HG03571 (cell line): ENCODE results near the gene CHI3L1.

ENCODE experiments used
- ATAC-seq: cut with Tn5 transposase; IDR thresholded peaks from one replicate; pipeline ENCODE4 v1.9.1; 2021; ENCODE audit not compliant: unreplicated experiment

The CHI3L1 gene

GRCh38 chr1:203206129-203206687 is 19.7 kb upstream of the CHI3L1 start:
- no peak for ATAC-seq

DNA sequence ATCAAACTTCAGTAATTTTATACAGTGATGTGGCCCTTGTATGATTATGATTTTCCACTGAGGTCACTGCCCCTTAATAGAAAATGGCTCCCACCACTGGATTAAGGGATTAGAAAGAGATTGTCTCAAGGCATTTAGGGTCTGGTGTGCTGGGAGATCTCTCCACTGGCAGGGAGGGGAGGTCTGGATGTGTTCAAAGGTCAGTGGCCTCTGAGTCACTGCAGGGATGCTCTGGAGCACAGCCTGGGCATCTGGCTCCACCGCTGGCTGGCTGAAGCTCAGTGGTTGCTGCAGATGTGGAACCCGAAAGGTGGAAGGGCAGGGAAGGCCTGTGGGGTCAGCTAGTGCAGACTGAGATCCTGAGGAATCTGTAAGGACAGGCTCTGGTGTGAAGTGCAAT is 18.3 kb upstream of the CHI3L1 start:
- ATAC-seq = no peak

DNA sequence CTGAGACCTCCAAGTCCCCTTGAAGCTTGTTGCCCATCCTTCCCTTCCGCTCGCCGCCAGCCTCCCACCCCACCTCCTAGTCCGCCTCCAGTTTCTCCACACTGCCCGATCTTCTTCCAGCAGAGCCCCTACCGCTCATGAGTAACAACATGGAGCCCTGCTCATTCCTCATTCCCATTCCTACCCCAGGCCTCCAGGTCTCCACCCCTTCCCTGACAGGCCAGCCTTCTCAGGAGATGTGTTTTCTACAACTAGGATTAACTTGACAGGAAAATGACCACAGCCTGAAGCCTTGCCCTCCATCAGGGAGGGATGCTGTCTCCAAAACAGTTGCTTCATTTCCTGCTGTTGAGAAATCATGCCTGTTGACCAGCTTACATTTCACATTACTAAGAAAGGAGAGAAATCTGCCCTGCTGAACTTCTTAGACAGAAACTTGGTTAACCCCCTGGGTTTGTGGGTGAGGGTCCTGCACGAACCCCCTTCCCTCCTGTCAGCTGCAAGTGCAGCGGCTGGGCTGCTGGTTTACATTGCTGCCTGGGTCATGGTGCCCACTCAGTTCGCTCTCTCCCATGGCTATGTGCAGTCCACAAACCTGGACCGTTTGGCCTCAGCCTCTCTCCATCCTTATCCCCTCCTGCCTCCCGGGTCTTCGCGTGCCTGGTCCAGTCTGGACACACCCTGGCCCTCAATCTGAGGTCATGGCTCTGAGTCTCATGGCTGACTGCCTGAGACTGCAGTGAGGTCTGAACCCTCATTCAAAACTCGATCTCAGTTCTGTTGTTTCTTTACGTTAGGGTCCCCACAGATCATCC is 16.1 kb upstream of the CHI3L1 start:
- ATAC-seq = no peak

GRCh38 chr1:203201516-203202205 is 15.2 kb upstream of the CHI3L1 start:
- ATAC-seq = no peak

- ATAC-seq = no peak
These were observed 14.4 kb upstream of the CHI3L1 start for GRCh38 chr1:203200916-203201315.

DNA sequence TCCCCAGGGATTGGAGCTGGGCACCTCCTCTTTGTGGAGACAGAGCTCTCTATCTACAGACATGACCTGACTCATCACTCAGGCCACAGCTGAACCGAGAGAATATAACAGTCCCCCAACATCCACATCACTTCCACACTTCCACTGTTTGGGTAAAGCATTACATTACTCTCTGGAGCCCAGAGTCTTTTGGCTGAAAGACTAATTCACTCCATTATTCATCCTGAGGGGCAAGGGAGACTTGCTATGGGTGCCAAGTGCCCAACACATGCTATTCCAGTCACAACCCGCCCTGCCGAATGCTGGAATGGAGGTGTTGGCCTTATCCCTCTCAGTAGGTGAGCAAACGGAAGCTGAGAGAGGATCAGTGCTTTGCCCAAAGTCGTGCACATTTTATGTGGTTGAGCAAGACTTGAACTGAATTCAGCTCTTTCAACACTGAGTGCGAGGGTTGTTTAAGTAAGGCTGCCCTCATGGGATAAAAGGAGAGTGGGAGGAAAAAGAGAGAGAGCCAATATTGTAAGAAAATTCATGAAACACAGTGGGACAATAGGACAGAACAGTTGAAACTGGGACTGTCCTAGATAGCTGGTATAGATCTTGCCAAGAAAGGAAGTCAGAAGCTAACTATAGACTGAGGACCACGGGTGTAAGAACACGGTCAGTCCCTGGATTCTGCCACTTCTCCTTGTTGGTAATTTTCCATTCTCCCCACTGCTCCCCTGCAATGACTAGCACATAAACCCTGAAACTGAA is 13.5 kb upstream of the CHI3L1 start:
- no peak for ATAC-seq

DNA sequence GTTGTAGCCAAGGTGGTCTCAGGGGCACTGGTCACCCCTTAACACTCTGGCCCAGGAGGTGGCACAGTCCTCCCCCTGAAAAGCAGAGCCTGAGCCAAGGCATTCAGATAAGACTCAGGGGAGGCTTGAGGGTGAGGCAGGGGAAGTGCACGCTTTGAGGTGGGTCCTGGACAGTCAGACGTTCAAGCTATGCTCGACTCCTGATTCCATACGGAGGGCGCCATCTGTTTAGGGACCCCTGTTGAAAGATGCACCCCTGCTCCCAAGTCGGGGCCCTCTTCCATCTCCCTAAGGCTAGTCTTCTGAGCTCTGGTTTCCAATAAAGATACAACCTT is 12.9 kb upstream of the CHI3L1 start:
- no peak for ATAC-seq

- no peak for ATAC-seq
These were observed 12.5 kb upstream of the CHI3L1 start for GRCh38 chr1:203199002-203199401.

- ATAC-seq = no peak
These were observed 11.1 kb upstream of the CHI3L1 start for GRCh38 chr1:203197625-203198024.

DNA sequence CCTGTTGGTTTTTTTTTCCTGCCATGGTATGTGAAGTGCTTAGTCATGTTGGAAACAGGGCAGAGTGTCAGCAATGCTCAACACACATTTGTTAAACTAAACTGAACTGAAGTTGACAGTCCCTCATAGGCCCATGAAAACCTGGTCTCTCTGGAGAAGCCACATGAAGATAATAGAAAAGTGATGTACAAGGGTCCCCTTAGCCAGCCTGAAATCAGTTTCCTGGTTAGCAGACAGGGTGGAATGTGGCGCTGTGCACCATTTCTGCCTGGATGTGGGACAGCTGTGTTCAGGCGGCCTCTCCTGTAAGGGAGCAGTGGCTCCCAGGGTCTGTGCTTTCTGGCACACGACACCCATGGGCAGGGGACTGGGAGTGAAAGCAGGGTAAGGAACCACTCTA is 9.9 kb upstream of the CHI3L1 start:
- ATAC-seq = no peak

- ATAC-seq = no peak
These were observed 4.4 kb upstream of the CHI3L1 start for GRCh38 chr1:203190949-203191348.

DNA sequence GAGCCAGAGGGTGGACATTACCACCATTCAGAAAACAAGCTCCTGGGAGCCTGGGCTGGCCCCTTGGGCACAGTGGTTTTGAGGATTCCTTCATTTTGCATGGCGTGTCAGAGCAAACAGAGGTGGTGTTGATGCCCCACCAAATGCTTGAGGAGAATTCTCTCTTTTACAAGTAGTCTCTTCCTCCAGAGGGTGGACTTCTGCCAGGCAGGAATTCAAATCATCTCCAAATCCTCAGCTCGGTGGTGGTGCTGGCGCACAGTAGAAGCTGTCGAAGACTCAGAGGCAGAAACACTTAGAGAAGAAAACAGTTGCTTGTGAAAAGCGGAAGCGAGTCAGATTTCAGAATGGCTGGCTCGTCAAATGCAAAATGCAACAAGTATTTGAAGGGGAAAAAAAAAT is 3.4 kb upstream of the CHI3L1 start:
- ATAC-seq = no peak

- no peak for ATAC-seq
These were observed 2.3 kb upstream of the CHI3L1 start for GRCh38 chr1:203188686-203189232.

DNA sequence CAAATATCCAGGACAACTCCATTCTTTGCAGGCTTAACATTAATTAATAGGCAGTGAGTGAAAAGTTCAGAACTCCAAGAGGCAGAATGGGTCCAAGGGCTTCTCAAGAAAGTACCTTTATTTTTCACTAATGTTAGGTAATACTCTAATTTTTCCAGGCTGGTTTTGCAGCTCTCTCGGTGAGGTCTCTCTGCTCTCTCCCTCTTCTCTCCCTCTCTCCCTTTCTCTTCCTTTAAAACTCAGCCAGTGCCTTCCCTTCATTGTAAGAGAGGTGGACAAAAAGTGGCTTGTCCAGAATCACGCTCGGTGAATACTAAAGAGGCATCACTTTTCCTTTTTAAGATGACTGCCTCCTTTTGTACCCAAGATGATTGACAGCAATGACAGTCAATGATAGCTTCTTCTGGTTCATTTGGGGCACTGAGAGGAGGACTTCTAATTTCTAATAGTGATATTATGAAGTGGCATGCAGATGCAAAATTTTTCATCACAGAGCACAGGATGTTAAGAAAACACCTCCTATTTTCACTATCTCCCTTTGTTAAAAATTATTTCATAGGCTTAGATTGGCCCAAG is 1.3 kb upstream of the CHI3L1 start:
- ATAC-seq = no peak

DNA sequence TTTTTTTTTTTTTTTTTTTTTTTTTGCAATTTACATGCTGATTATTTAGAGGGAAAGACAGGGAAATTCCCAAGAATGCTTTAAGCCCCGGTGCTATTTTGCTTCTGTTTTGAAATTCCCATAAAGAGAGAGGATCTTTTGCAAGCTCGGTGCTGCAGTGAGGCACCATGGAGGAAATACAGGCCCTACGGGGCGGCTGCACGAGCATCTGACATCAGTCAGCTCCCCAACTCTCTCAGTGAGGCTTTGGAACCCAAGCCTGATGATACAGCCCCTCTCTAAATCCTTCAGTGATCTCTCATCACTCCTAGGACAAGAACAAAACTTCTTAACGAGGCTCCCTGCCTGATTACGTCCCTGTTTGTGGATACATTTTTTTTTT is 791 bp upstream of the CHI3L1 start:
- ATAC-seq = no peak

GRCh38 chr1:203186091-203186445 is 436 bp downstream of the CHI3L1 start:
- no peak for ATAC-seq

GRCh38 chr1:203185585-203185984 is 919 bp downstream of the CHI3L1 start:
- no peak for ATAC-seq

- ATAC-seq = no peak
These were observed 1.4 kb downstream of the CHI3L1 start for GRCh38 chr1:203185061-203185461.

- no peak for ATAC-seq
These were observed 2.0 kb downstream of the CHI3L1 start for GRCh38 chr1:203184467-203184866.

DNA sequence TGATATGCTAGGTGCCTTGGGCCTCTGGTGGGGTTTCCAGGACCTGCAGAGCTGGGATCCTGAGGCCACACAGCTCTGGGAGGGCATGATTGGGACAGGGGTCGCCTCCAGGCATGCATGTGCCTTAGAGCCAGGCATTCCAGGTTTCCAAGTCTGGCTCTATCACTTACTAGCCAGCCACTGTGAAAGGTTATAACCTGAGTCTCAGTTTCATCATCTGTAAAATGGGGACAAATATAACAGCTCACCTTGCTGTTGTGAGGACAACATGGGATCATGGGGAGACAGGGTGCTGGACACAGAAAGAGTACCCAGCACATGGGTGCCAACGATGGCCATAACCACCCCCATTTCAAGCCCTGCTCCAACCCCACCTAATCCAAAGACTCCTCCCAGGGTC is 2.7 kb downstream of the CHI3L1 start:
- no peak for ATAC-seq

DNA sequence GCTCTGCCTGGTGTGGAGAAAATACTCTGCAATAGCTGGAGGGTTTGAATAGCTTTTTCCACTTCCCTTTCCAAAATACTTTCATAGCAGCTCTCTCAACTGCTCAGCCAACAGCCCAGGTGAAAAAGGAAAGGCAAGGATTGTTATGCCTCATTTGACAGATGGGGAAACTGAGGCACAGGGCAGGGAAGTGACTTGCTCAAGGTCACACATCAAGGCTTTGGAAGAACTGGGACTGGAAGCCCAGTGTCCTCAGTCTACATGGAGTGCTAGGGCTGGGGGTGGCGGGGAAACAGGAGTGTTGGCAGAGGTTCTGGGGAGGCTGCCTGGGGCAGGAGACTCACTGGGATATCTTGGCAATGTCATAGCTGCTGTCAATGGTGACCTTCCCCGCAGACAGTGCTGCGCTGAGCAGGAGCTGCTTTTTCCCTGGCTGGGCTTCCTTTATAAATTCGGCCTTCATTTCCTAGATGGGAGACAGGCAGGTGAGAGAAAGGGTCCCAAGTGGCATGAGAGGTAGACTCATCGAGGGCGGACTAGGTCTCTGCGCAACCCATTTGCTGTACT is 4.0 kb downstream of the CHI3L1 start:
- no peak for ATAC-seq
